ENCODE data around the gene OR1C1.

- TF ChIP-seq POLR2A (IDR thresholded peaks at IDR 0.05) (no peak), CTCF (IDR thresholded peaks at IDR 0.05) (no peak)
Measured at GRCh38 chr1:247760456-247760855, at the start of gene OR1C1.
